ENCODE results near the gene TP53. TPM values are rescaled to one million over a fixed set of nuclear protein-coding genes. Genes with fewer than 3 reads are reported as not detected.

The TP53 gene
- total RNA-seq, 2 experiments from 2014 or later = 69.2 to 172 TPM

DNA sequence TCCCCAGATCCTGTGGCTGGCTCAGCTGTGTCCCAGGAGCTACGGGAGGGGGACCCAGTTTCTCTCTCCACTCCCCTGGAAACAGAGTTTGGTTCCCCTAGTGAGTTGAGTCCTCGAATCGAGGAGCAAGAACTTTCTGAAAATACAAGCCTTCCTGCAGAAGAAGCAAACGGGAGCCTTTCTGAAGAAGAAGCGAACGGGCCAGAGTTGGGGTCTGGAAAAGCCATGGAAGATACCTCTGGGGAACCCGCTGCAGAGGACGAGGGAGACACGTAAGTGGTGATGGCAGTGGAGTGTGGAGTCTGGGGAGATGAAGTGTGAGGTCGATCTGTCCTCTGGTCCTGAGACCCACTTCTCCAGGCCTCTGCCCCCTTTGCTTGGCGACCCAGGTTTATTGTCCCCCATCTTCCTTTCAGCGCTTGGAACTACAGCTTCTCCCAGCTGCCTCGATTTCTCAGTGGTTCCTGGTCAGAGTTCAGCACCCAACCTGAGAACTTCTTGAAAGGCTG is 1.6 kb upstream of the TP53 start:
- H3K9me3 ChIP-seq (ENCODE audit: low read length) = no peaks in the 10 kb centered on the region
- intact Hi-C loops (cut with micrococcal nuclease; ENCODE audit: unreplicated experiment) = loop anchor here (1.0 to 5.0 kb wide), 7 partner anchors 55 to 688 kb away; partner anchors contain the start of genes KCTD11 and KRABD2
- H3K4me3 ChIP-seq (ENCODE audit: low read depth, low read length, poor library complexity, severe bottlenecking) = peak overlapping the region; percentile 92
- POLR2A ChIA-PET = interaction anchor here (1.1 kb wide), 1 partner anchor 285 kb away, joined by 4 read pairs; the partner anchor contains the start of gene TMEM256
- H4K20me1 ChIP-seq (ENCODE audit: insufficient read depth, low read length) = peaks cover 19% of the 10 kb centered on the region
- no TSS peak for BruUV-seq (replicated peaks)
- H3K27ac ChIP-seq (ENCODE audit: low read depth, low read length, poor library complexity, severe bottlenecking) = peak overlapping the region; percentile 35
- H3K9me2 ChIP-seq (ENCODE audit: insufficient read depth, low read length) = no peaks in the 10 kb centered on the region
- H3K36me3 ChIP-seq (ENCODE audit: insufficient read depth, low read length) = peaks cover 42% of the 10 kb centered on the region
- TF ChIP-seq, protein P1, sequence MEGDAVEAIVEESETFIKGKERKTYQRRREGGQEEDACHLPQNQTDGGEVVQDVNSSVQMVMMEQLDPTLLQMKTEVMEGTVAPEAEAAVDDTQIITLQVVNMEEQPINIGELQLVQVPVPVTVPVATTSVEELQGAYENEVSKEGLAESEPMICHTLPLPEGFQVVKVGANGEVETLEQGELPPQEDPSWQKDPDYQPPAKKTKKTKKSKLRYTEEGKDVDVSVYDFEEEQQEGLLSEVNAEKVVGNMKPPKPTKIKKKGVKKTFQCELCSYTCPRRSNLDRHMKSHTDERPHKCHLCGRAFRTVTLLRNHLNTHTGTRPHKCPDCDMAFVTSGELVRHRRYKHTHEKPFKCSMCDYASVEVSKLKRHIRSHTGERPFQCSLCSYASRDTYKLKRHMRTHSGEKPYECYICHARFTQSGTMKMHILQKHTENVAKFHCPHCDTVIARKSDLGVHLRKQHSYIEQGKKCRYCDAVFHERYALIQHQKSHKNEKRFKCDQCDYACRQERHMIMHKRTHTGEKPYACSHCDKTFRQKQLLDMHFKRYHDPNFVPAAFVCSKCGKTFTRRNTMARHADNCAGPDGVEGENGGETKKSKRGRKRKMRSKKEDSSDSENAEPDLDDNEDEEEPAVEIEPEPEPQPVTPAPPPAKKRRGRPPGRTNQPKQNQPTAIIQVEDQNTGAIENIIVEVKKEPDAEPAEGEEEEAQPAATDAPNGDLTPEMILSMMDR (conservative IDR thresholded peaks at IDR 0.05; ENCODE audit: low read length) = no peak
- no peak for TF ChIP-seq EZH2phosphoT487 (IDR thresholded peaks at IDR 0.05; ENCODE audit: borderline replicate concordance, low read depth, low read length)
- peaks cover 50% of the 10 kb centered on the region for H3K79me2 ChIP-seq (ENCODE audit: insufficient read depth, low read depth, low read length)
- peaks cover 27% of the 10 kb centered on the region for H3K4me1 ChIP-seq (ENCODE audit: insufficient read depth, low read length, poor library complexity, severe bottlenecking)
- no peak for DNase-seq (ENCODE audit: low spot score)
- H2AFZ ChIP-seq (ENCODE audit: low read length) = peak overlapping the region; percentile 67
- CTCF ChIA-PET (ENCODE audit: unreplicated experiment) = interaction anchor here (1.5 kb wide), 1 partner anchor 74 kb away, joined by 4 read pairs; the partner anchor contains the start of gene FXR2
- H3K4me2 ChIP-seq (ENCODE audit: low read length) = peak overlapping the region; percentile 98

DNA sequence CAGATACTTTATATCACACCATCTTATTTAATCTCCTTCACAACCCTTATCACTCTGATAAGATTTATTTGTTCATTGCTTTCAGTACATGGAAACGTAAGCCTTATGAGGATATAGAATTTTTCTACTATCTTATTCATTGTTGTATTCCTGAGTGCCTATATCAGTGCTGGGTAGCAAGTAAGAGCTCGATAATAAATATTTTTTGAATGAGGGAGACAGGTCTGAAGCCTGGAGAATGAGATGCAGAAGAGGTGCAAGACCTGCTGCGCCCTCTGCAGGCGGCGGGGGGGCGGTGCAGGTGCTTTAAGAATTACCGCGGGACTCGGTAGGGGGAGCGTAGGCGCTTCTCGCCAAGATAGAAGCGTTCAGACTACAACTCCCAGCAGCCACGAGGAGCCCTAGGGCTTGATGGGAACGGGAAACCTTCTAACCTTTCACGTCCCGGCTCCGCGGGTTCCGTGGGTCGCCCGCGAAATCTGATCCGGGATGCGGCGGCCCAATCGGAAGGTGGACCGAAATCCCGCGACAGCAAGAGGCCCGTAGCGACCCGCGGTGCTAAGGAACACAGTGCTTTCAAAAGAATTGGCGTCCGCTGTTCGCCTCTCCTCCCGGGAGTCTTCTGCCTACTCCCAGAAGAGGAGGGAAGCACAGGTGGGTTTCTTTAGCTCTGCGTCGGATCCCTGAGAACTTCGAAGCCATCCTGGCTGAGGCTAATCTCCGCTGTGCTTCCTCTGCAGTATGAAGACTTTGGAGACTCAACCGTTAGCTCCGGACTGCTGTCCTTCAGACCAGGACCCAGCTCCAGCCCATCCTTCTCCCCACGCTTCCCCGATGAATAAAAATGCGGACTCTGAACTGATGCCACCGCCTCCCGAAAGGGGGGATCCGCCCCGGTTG is 868 bp upstream of the TP53 start, which contains the start of gene WRAP53:
TSS of gene WRAP53 (plus strand) at position 570 of the 900 bp plus-strand sequence. CDS start at position 742, 172 bp downstream.
- Histone ChIP-seq H3K4me2 (ENCODE audit: low read length) (peak within 1 kb of the TSS; percentile 98), H4K20me1 (ENCODE audit: insufficient read depth, low read length) (peaks cover 24% of the 10 kb centered on the region), H3K36me3 (ENCODE audit: insufficient read depth, low read length) (peaks cover 46% of the 10 kb centered on the region), H2AFZ (ENCODE audit: low read length) (peak within 1 kb of the TSS; percentile 89), H3K27ac (ENCODE audit: low read depth, low read length, poor library complexity, severe bottlenecking) (peak within 1 kb of the TSS; percentile 93), H3K4me1 (ENCODE audit: insufficient read depth, low read length, poor library complexity, severe bottlenecking) (peaks cover 27% of the 10 kb centered on the region), H3K9me2 (ENCODE audit: insufficient read depth, low read length) (no peaks in the 10 kb centered on the region), H3K4me3 (ENCODE audit: low read depth, low read length, poor library complexity, severe bottlenecking) (peak within 1 kb of the TSS; percentile 92), H3K9me3 (ENCODE audit: low read length) (no peaks in the 10 kb centered on the region), H3K79me2 (ENCODE audit: insufficient read depth, low read depth, low read length) (peaks cover 57% of the 10 kb centered on the region)
- intact Hi-C loops (cut with micrococcal nuclease; ENCODE audit: unreplicated experiment) = loop anchor here (1.0 to 5.0 kb wide), 9 partner anchors 54 to 689 kb away; partner anchors contain the start of genes KCTD11, KRABD2, POLR2A and SAT2
- ChIA-PET CTCF (ENCODE audit: unreplicated experiment) (interaction anchor here (0.6 to 1.5 kb wide), 2 partner anchors 74 to 128 kb away, joined by 3 to 4 read pairs; partner anchors contain the start of gene FXR2), POLR2A (interaction anchor here (0.6 to 2.0 kb wide), 9 partner anchors 15 to 607 kb away, joined by 3 to 6 read pairs (median 3); partner anchors contain the start of genes FXR2, MPDU1, SAT2 and SLC25A35)
- DNase-seq (ENCODE audit: low spot score) = peak; percentile 98
- no TSS peak for BruUV-seq (replicated peaks)
- TF ChIP-seq EZH2phosphoT487 (IDR thresholded peaks at IDR 0.05; ENCODE audit: borderline replicate concordance, low read depth, low read length) = no peak
- TF ChIP-seq, protein P1 (conservative IDR thresholded peaks at IDR 0.05; ENCODE audit: low read length) = peak; percentile 100

Measured in OCI-LY7 (cell line).